Measurements from ENCODE around the gene A3GALT2.

DNA sequence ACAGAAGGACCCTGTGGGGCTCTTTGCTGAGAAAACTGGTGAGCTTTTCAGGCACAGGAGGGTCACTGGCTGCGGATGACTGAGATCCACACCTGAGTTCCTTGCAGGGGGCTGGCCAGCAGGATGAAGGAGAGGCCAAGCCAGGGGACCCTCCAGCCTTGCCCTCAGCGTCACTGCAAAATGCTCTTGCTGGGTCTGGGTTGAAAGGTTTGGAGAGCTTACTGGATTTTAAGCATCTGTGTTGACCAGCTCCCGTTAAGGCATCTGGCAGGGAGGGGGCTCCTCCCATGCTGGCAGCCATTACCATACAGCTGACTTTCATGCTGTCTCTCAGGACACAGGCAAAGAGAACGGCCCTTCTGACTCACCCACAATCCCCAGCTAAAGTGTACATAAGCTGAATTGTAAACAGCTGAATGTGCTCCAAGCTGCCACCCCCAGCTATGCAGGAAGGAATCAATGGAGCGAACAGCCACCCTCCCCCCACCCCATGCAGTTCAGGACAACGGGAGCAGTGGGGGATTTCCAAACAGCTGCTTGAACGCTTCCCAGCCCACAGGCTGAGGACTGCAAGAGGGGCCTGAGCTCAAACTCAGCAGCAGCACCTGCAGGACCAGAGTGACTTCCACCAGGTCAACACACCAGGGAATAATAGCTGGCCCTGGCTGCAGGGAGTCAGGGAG is 21.3 kb upstream of the A3GALT2 start:
- TF ChIP-seq, protein P1, sequence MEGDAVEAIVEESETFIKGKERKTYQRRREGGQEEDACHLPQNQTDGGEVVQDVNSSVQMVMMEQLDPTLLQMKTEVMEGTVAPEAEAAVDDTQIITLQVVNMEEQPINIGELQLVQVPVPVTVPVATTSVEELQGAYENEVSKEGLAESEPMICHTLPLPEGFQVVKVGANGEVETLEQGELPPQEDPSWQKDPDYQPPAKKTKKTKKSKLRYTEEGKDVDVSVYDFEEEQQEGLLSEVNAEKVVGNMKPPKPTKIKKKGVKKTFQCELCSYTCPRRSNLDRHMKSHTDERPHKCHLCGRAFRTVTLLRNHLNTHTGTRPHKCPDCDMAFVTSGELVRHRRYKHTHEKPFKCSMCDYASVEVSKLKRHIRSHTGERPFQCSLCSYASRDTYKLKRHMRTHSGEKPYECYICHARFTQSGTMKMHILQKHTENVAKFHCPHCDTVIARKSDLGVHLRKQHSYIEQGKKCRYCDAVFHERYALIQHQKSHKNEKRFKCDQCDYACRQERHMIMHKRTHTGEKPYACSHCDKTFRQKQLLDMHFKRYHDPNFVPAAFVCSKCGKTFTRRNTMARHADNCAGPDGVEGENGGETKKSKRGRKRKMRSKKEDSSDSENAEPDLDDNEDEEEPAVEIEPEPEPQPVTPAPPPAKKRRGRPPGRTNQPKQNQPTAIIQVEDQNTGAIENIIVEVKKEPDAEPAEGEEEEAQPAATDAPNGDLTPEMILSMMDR (conservative IDR thresholded peaks at IDR 0.05 in 1 of 2, IDR thresholded peaks at IDR 0.05 in 1 of 2; ENCODE audit: extremely low read depth in 1 of 2, insufficient read depth in 1 of 2, low read depth in 1 of 2, low read length in 2 of 2): no peak
- no peak for TF ChIP-seq EZH2 (IDR thresholded peaks at IDR 0.05; ENCODE audit: borderline replicate concordance, low read length)
